ENCODE measurements around the gene RASA3.
A peak's percentile ranks its signal among the peaks of the same experiment; 100 is the strongest.

The RASA3 gene

GRCh38 chr13:113928685-113929627 lies 203.5 kb downstream of the RASA3 start:
- no peak for TF ChIP-seq CTCF (IDR thresholded peaks at IDR 0.05; ENCODE audit: low read depth, low read length)
- in situ Hi-C loops (cut with HindIII; ENCODE audit: low sequenced_read_pairs), result no loop called here
- DNase-seq (ENCODE audit: low read depth, low spot score), result peak; percentile 73

More at GRCh38 chr13:113928685-113929627, 203.5 kb downstream of the RASA3 start:
- H3K4me3 ChIP-seq (ENCODE audit: low read depth, low read length), result no peak overlapping the region

All from astrocyte of the spinal cord (primary cell).